Nephron (organoid): ENCODE results near the gene OR13C4.

Experiments used
- H3K27ac Mint-ChIP-seq, 3 experiments: 2 replicates each; pipeline ENCODE4 v1.8.0; 2020; ENCODE audit warnings: mixed read lengths in 3 of 3, mild to moderate bottlenecking in 2 of 3, moderate library complexity in 1 of 3
- H3K27me3 Mint-ChIP-seq: 2 replicates; pipeline ENCODE4 v1.8.0; 2021; ENCODE audit warnings: low read depth, mild to moderate bottlenecking, moderate library complexity, mixed read lengths
- H3K36me3 Mint-ChIP-seq: 2 replicates; pipeline ENCODE4 v1.8.0; 2020; ENCODE audit warnings: low read depth, mixed read lengths
- H3K4me1 Mint-ChIP-seq: 2 replicates; pipeline ENCODE4 v1.8.0; 2020; ENCODE audit warnings: mixed read lengths
- H3K4me3 Mint-ChIP-seq, 3 experiments: 2 replicates each; pipeline ENCODE4 v1.8.0; 2020; ENCODE audit warnings: mild to moderate bottlenecking in 3 of 3, mixed read lengths in 3 of 3, moderate library complexity in 2 of 3
- H3K9me3 Mint-ChIP-seq: 2 replicates; pipeline ENCODE4 v1.8.0; 2020; ENCODE audit warnings: mixed read lengths
- CTCF ChIP-seq, 3 experiments: fragments of 200-600 bp; sonication (generic); IDR thresholded peaks; one replicate each; pipeline ENCODE4 v1.5.0; 2021; ENCODE audit warnings: antibody characterized with exemption in 3 of 3; ENCODE audit not compliant: unreplicated experiment in 3 of 3

The OR13C4 gene

DNA sequence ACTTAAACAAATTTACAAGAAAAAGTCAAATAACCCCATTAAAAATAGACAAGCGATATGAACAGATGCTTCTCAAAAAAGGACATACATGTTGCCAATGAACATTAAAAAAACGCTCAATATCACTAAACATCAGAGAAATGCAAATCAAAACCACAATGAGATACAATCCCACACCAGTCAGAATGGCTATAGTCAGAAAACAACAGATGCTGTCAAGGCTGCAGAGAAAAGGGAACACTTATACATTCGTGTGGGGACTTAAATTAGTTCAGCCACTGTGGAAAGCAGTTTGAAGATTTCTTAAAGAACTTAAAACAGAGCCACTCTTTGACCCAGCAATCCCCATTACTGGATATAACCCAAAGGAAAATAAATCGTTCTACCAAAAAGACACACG, 12.1 kb downstream of the OR13C4 start:
- no peak for TF ChIP-seq CTCF (IDR thresholded peaks at IDR 0.05; ENCODE audit: unreplicated experiment in 3 of 3)
- H3K9me3 Mint-ChIP-seq: no peaks in the 10 kb centered on the region
- no peaks in the 10 kb centered on the region for H3K4me1 Mint-ChIP-seq
- no peaks in the 10 kb centered on the region for H3K27me3 Mint-ChIP-seq
- no peak overlapping the region for H3K27ac Mint-ChIP-seq
- no peak overlapping the region for H3K4me3 Mint-ChIP-seq
- H3K36me3 Mint-ChIP-seq: no peaks in the 10 kb centered on the region

GRCh38 chr9:104506565-104506964, 20.4 kb downstream of the OR13C4 start:
- TF ChIP-seq CTCF (IDR thresholded peaks at IDR 0.05; ENCODE audit: unreplicated experiment in 3 of 3): no peak
- Mint-ChIP-seq H3K27ac (no peak overlapping the region), H3K36me3 (no peaks in the 10 kb centered on the region), H3K9me3 (no peaks in the 10 kb centered on the region), H3K4me3 (no peak overlapping the region), H3K27me3 (peaks cover 8% of the 10 kb centered on the region), H3K4me1 (no peaks in the 10 kb centered on the region)

GRCh38 chr9:104503963-104504362, 23.0 kb downstream of the OR13C4 start, which contains the start of gene OR13F1:
Gene OR13F1, plus strand, starts transcription at chr9:104504263. Its CDS starts 0 bp downstream, at chr9:104504263.
- Mint-ChIP-seq H3K4me1 (no peaks in the 10 kb centered on the region), H3K27ac (no peak within 1 kb of the TSS), H3K27me3 (peaks cover 8% of the 10 kb centered on the region), H3K36me3 (no peaks in the 10 kb centered on the region), H3K9me3 (no peaks in the 10 kb centered on the region), H3K4me3 (no peak within 1 kb of the TSS)
- TF ChIP-seq CTCF (IDR thresholded peaks at IDR 0.05; ENCODE audit: unreplicated experiment in 3 of 3): no peak

GRCh38 chr9:104503440-104503839, 23.6 kb downstream of the OR13C4 start:
- Mint-ChIP-seq H3K4me1 (no peaks in the 10 kb centered on the region), H3K36me3 (no peaks in the 10 kb centered on the region), H3K27me3 (peaks cover 8% of the 10 kb centered on the region), H3K27ac (no peak overlapping the region), H3K9me3 (no peaks in the 10 kb centered on the region), H3K4me3 (no peak overlapping the region)
- no peak for TF ChIP-seq CTCF (IDR thresholded peaks at IDR 0.05; ENCODE audit: unreplicated experiment in 3 of 3)

- Mint-ChIP-seq H3K36me3 (no peaks in the 10 kb centered on the region), H3K4me1 (no peaks in the 10 kb centered on the region), H3K27ac (no peak overlapping the region), H3K27me3 (no peaks in the 10 kb centered on the region), H3K9me3 (no peaks in the 10 kb centered on the region), H3K4me3 (no peak overlapping the region)
- TF ChIP-seq CTCF (IDR thresholded peaks at IDR 0.05; ENCODE audit: unreplicated experiment in 3 of 3): peak; percentile 41 to 48 (median 46)
These were observed 32.2 kb downstream of the OR13C4 start for GRCh38 chr9:104494808-104495207.

DNA sequence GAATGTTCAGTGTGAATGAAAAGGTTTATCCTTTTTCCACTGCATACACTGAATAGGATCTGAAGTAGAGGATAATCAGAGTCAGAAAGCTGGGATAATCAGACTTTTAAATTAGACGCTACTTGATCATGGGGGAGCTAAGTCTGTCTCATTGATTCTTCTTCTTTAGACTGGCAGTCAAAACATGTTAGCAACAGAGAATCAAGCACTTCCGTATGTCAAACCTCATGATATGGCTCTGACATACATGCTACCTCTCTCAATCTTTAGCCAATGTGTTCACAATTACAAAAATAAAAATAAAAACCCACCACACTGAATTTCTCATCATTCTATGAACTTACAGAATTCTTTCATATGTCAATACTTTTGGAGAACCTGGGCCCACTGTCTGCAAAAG, 42.0 kb downstream of the OR13C4 start:
- Mint-ChIP-seq H3K36me3 (no peaks in the 10 kb centered on the region), H3K4me1 (peaks cover 7% of the 10 kb centered on the region), H3K9me3 (no peaks in the 10 kb centered on the region), H3K4me3 (no peak overlapping the region), H3K27ac (no peak overlapping the region), H3K27me3 (no peaks in the 10 kb centered on the region)
- TF ChIP-seq CTCF (IDR thresholded peaks at IDR 0.05; ENCODE audit: unreplicated experiment in 3 of 3): no peak
